Heart left ventricle (tissue), 16 donors: Measurements from ENCODE around the gene ZNF516. TPM values are rescaled to one million over a fixed set of nuclear protein-coding genes. Genes with fewer than 3 reads are reported as not detected.

Experiments used
- ATAC-seq, 4 donors: fragments of 200-7000 bp; cut with Tn5 transposase; one replicate each; pipeline ENCODE4 v1.9.1; 2020 to 2022; ENCODE audit warnings: moderate library complexity in 4 of 4, mild to moderate bottlenecking in 3 of 4, moderate number of reproducible peaks in 1 of 4
- DNase-seq, 5 donors: peaks; one replicate each; pipeline ENCODE4 v3.0.0-alpha.2; 2020
- H3K27ac ChIP-seq, 12 donors: fragments of 200-600 bp; sonication (generic) in 4 of 12; one replicate each; pipeline versions ENCODE4 v1.5.0 to v1.8.0; 2016 to 2022; ENCODE audit warnings: mild to moderate bottlenecking in 2 of 12
- H3K27me3 ChIP-seq, 9 donors: fragments of 200-600 bp; sonication (generic) in 2 of 9; one replicate each; pipeline versions ENCODE4 v1.5.1 to v1.8.0; 2016 to 2022; ENCODE audit warnings: mild to moderate bottlenecking in 3 of 9
- H3K36me3 ChIP-seq, 9 donors: fragments of 200-600 bp; sonication (generic) in 2 of 9; one replicate each; pipeline versions ENCODE4 v1.5.0 to v1.8.0; 2018 to 2022; ENCODE audit warnings: mild to moderate bottlenecking in 2 of 9
- H3K4me1 ChIP-seq, 12 donors: fragments of 200-600 bp; sonication (generic) in 4 of 12; one replicate each; pipeline versions ENCODE4 v1.5.0 to v1.8.0; 2016 to 2022; ENCODE audit warnings: mild to moderate bottlenecking in 3 of 12
- H3K4me3 ChIP-seq, 12 donors: fragments of 200-600 bp; sonication (generic) in 4 of 12; one replicate each; pipeline versions ENCODE4 v1.5.0 to v1.8.0; 2017 to 2022; ENCODE audit warnings: mild to moderate bottlenecking in 9 of 12, moderate library complexity in 4 of 12
- H3K9me3 ChIP-seq, 12 donors: fragments of 200-600 bp; sonication (generic) in 4 of 12; one replicate each; pipeline versions ENCODE4 v1.5.0 to v1.8.0; 2016 to 2022; ENCODE audit warnings: mild to moderate bottlenecking in 1 of 12
- CTCF ChIP-seq, 12 donors: fragments of 200-600 bp; sonication (generic) in 4 of 12; IDR thresholded peaks; one replicate each; pipeline versions ENCODE4 v1.5.0 to v1.8.0; 2018 to 2022; ENCODE audit warnings: antibody characterized with exemption in 12 of 12, mild to moderate bottlenecking in 5 of 12
- POLR2A ChIP-seq, 2 donors: fragments of 450-650 bp; IDR thresholded peaks; one replicate each; pipeline ENCODE4 v1.6.1; 2017; ENCODE audit warnings: antibody characterized with exemption in 2 of 2, mild to moderate bottlenecking in 2 of 2, moderate library complexity in 2 of 2
- WGBS, 4 donors: extraction: QIAGEN DNeasy Blood & Tissue Kit in 2 of 4; methylation state at CpG; one replicate each; pipeline versions ENCODE4 v1.1.5 to v1.1.7; 2013 to 2018; 5-methylcytosine and 5-hydroxymethylcytosine counted together
- intact Hi-C, 10 donors: fragments of 100-400 bp; cut with DNase I; formaldehyde crosslinking; loops; one replicate each; pipeline versions ENCODE4 v1.11.1 to v1.14.2; 2022
- polyA plus RNA-seq, 2 donors: library from polyadenylated mRNA; stranded (reverse); fragments of 200-250 nt; gene quantifications; one replicate each; pipeline ENCODE4 v1.2.3, GENCODE V29; 2013
- total RNA-seq, 9 donors: library from RNA; depleted of rRNA in 2 of 9; stranded (reverse); fragments of >200 nt in 2 of 9; fragmentation: NEBNext Ultra II Directional in 3 of 9; extraction: Animal tissue kit (Norgen Biotek cat#: 25700) in 3 of 9; gene quantifications; one replicate each; pipeline versions ENCODE4 v1.1.0 to v1.2.4, GENCODE V29; 2016 to 2023
- donor health status: ischemic (EF 13 %, LVEDD 7.1; RV severe dilation, severe dysfunction).
- donor health status: healthy with polysubstance abuse.
- donor health status: DM: no; HTN: yes; CAD: no.
- donor health status: DM: no; HTN: no; CAD: no.
- donor health status: ischemic (EF 25% LVEDD 6.9; RV normal size, moderate dysfunction).
- donor health status: ischemic (EF 25% LVEDD 5.7; RV mildly dilated, moderate dysfunction).
- donor health status: healthy.
- donor health status: DM: yes; HTN: yes; CAD: no.
- donor health status: ischemic (EF 35%, LVEDD 5.7; RV mildly dilated, moderate dysfunction).
- donor health status: nonischemic (EF 11% LVEDD 7.7; RV severe dilation, severe dysfunction).
- donor health status: DM: yes; HTN: yes; CAD: no.
- donor health status: PGD.
- donor health status: ischemic (EF 29% LVEDD 5.4; RV normal size, mild dysfunction).
- donor health status: nonischemic (EF 23%, LVEDD 6.1; RV moderate dilation, normal function).

Gene ZNF516
- total and polyA plus RNA-seq, 11 donors, result 4.8 to 24.8 (median 14.6) TPM

DNA sequence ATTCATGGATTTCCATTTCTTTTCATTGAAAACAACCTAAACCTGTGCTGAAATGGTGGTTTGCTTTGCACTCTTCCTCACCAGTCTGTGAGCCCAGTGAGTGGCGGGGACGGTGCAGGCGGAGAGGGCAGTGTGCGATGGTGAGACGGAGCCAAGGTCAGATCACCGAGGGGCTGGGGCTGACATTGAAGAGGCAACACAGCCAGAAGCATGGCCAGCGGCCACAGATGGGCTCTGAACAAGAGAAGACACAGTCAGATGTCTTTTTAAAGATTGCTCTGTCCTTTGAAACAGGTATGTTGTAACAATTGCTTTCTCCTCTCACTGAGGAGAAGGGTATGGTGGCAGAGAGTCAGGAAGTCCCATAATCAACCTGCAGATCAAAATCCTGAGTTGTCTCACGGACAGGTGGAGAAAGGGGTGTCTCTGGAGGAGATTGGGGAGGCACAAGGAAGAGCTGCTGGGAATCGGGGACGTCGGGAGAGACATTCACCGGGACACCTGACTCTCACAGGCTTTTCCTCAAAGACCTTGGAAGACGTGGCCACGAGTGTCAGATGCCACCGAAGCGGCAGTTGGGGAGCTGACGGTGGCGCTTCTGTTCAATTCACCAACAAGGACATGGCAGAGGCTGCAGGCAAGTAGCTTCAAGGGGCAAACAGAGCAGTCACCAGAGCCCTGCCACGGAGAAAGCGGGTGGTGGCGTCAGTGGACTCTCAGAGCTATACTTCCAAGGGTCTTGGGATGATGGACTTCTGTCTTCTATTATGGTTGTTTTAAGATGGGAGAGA is 12.1 kb upstream of the ZNF516 start:
- intact Hi-C loops, result no loop called here
- Histone ChIP-seq H3K27me3 (no peaks in the 10 kb centered on the region), H3K4me1 (peaks cover 0 to 26% (median 0%) of the 10 kb centered on the region in 12 donors), H3K27ac (no peak overlapping the region), H3K4me3 (no peak overlapping the region), H3K36me3 (no peaks in the 10 kb centered on the region), H3K9me3 (no peaks in the 10 kb centered on the region)
- DNase-seq, result no peak
- no peak for ATAC-seq
- 92 to 94% (median 93%) methylated on average over 21 of the region's 21 CpGs for WGBS, 4 donors
- no peak for TF ChIP-seq CTCF (IDR thresholded peaks at IDR 0.05)
- TF ChIP-seq POLR2A (IDR thresholded peaks at IDR 0.05), result no peak

DNA sequence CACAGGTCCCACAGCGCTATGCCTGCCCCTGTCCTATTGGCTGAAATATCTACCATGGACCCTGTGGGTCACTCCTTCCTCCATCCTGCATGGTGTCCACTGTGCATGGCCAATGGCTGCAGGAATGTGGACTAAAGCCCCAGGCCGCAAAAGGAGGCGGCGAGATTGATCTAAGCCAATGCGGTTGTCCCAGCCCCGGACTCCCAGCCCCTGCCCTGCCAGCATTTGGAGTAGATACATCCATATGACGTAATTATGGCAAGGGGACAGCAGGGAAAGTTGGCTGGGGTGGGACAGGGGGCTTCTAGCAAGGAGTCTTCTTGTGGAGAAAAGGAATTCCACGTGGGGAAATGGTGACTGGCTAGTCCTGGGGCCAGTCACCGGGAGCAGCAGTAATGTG is 11.4 kb upstream of the ZNF516 start:
- Histone ChIP-seq H3K9me3 (no peaks in the 10 kb centered on the region), H3K4me3 (no peak overlapping the region), H3K27me3 (no peaks in the 10 kb centered on the region), H3K36me3 (no peaks in the 10 kb centered on the region), H3K4me1 (peaks cover 0 to 26% (median 0%) of the 10 kb centered on the region in 12 donors), H3K27ac (no peak overlapping the region)
- DNase-seq (no peak), ATAC-seq (no peak)
- no peak for TF ChIP-seq CTCF (IDR thresholded peaks at IDR 0.05)
- no peak for TF ChIP-seq POLR2A (IDR thresholded peaks at IDR 0.05)
- intact Hi-C loops, result no loop called here
- WGBS, 4 donors, result 88 to 94% (median 93%) methylated on average over 5 to 9 of the region's 9 CpGs

GRCh38 chr18:76505614-76506013 is 10.6 kb upstream of the ZNF516 start:
- DNase-seq, result no peak
- TF ChIP-seq POLR2A (IDR thresholded peaks at IDR 0.05) (no peak), CTCF (IDR thresholded peaks at IDR 0.05) (no peak)
- no peaks in the 10 kb centered on the region for H3K9me3 ChIP-seq
- intact Hi-C loops, result no loop called here
- H3K27ac ChIP-seq, result no peak overlapping the region
- no peak for ATAC-seq
- H3K36me3 ChIP-seq, result no peaks in the 10 kb centered on the region
- no peak overlapping the region for H3K4me3 ChIP-seq
- WGBS, 4 donors, result 90 to 94% (median 93%) methylated on average over 2 of the region's 2 CpGs
- H3K27me3 ChIP-seq, result no peaks in the 10 kb centered on the region
- H3K4me1 ChIP-seq, result peaks cover 0 to 27% (median 0%) of the 10 kb centered on the region in 12 donors

GRCh38 chr18:76504749-76505148 is 9.7 kb upstream of the ZNF516 start:
- ATAC-seq (no peak), DNase-seq (no peak)
- Histone ChIP-seq H3K9me3 (no peaks in the 10 kb centered on the region), H3K4me1 (peaks cover 0 to 31% (median 0%) of the 10 kb centered on the region in 12 donors), H3K27ac (no peak overlapping the region), H3K27me3 (no peaks in the 10 kb centered on the region), H3K4me3 (no peak overlapping the region), H3K36me3 (no peaks in the 10 kb centered on the region)
- intact Hi-C loops, result no loop called here
- TF ChIP-seq CTCF (IDR thresholded peaks at IDR 0.05) (no peak), POLR2A (IDR thresholded peaks at IDR 0.05) (no peak)
- 82 to 87% (median 85%) methylated on average over 5 of the region's 5 CpGs for WGBS, 4 donors
